ENCODE measurements around the gene FAM25G.
"Not testable (repeated sequence)": the region's sequence is repeated elsewhere in the genome, so short reads cannot be mapped to it uniquely, and the experiment has no call there.

DNA sequence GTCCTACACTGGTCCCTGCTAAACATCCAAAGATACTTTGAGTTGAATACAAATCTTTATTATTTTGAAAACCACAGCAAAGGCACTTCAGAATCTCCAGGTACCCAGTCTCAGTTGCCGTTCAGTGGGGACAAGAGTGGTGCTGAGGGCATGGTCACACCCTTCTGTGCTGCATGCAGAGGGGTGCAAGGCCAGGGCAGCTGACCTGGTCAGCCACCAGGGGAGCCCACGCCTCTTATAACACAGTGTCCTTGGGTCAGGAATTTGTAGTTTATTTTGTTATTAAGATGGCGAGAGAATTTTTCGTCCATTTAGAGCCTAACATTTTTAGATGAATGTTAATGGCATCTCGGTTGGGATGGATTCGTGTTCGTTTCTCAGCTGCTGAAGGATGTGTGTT lies 23.5 kb downstream of the FAM25G start:
- TF ChIP-seq, protein P1, sequence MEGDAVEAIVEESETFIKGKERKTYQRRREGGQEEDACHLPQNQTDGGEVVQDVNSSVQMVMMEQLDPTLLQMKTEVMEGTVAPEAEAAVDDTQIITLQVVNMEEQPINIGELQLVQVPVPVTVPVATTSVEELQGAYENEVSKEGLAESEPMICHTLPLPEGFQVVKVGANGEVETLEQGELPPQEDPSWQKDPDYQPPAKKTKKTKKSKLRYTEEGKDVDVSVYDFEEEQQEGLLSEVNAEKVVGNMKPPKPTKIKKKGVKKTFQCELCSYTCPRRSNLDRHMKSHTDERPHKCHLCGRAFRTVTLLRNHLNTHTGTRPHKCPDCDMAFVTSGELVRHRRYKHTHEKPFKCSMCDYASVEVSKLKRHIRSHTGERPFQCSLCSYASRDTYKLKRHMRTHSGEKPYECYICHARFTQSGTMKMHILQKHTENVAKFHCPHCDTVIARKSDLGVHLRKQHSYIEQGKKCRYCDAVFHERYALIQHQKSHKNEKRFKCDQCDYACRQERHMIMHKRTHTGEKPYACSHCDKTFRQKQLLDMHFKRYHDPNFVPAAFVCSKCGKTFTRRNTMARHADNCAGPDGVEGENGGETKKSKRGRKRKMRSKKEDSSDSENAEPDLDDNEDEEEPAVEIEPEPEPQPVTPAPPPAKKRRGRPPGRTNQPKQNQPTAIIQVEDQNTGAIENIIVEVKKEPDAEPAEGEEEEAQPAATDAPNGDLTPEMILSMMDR (IDR thresholded peaks at IDR 0.05): not testable (repeated sequence)
- TF ChIP-seq POLR2A (IDR thresholded peaks at IDR 0.05): not testable (repeated sequence)

Measured in lower leg skin (tissue), 3 donors.